UCSD-AML1 (cell line): ENCODE results near the gene THADA.
"Not testable (repeated sequence)": the region's sequence is repeated elsewhere in the genome, so short reads cannot be mapped to it uniquely, and the experiment has no call there.

Experiments
- DNase-seq: peaks from one replicate; lab custom pipeline; 2025; ENCODE audit not compliant: unreplicated experiment; lab: John Stamatoyannopoulos, UW

Gene THADA

GRCh38 chr2:43467891-43468290, 127.9 kb downstream of the THADA start:
- DNase-seq, result no peak

GRCh38 chr2:43465234-43465633, 130.6 kb downstream of the THADA start:
- no peak for DNase-seq

GRCh38 chr2:43464590-43464989, 131.2 kb downstream of the THADA start:
- no peak for DNase-seq

GRCh38 chr2:43462866-43463641, 132.8 kb downstream of the THADA start:
- no peak for DNase-seq

DNA sequence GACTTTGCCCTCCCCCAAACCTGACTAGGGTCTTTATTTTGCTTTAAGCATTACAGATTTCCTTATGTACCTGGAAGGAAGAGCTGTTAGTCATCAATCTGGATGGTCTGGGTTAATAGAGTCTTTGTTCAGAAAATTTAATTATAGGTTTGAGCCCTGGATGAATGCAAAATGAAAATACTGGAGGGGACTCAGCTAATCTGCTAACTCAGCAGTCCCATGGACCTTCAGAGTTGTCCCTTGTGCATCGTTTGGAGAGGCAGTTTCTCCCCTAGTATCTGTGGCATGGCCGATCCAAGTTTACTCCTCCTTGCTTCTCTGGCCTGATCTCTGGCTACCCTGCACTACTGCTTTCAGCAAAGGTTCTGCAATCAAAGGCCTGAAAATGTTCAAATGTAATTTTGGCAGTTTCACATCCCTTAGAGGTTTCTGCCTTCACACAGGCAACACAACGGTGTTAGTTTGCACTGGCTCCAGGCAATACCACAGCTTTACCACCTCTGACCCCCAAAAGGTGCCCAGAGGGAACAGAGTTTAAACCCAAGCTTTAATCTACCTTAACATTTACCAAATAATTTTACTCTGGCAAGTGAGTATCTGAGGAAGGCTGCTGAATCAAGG, 134.3 kb downstream of the THADA start:
- DNase-seq, result no peak

GRCh38 chr2:43460611-43461365, 135.1 kb downstream of the THADA start:
- DNase-seq, result no peak

DNA sequence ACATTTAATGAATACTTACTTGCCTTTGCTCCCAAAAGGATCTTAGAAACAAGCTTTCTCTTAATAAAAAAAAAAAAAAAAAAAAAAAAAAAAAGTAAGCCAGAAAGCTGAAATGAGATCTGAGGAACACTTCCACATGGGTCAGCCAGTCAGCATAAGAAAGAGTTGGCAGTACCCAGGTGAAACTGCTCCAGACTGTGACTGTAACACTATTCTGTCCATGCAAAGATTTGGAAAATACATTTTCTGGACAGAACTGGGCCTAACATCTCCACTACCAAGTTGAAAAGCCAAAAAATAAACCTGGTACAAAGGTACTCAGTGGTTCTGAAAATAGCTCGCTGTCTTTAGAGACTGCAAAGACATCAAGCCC, 135.7 kb downstream of the THADA start:
- DNase-seq, result no peak

DNA sequence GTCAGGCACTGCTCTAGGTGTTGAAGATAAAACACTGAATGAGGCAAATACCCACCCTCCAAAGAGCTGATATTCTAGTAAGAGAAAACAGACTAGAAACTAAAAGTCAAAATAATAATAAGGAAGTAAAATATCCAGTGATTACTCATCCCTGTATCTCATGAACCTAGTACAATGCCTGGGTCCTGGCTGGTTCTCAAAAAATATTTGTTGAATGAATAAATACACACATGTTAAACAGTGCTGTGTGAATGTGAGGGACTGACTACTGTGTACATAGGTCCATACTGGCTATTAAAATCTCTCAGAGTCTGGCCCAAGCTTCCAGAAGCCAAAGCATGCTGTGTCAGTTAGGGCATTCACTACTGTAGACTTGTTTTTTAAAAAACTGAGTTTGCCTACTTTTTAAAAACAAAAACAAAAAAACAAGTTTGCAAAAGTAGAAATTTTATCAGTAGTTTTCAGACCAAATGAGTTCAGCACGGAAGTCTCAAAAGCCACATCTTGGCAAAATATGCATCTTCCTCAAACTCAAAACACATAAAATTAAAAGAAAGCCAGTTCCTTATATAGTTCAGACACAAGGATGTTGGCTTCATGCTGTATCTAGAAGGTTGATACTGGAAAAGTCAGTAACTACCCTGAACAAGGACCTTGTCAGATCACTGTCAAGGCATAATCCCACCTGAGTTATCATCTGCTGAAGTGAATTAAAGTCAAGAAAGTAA, 136.2 kb downstream of the THADA start:
- no peak for DNase-seq

GRCh38 chr2:43458014-43458628, 137.7 kb downstream of the THADA start:
- no peak for DNase-seq

GRCh38 chr2:43455731-43456642, 139.9 kb downstream of the THADA start:
- DNase-seq, result no peak

GRCh38 chr2:43455296-43455695, 140.5 kb downstream of the THADA start:
- DNase-seq, result no peak

DNA sequence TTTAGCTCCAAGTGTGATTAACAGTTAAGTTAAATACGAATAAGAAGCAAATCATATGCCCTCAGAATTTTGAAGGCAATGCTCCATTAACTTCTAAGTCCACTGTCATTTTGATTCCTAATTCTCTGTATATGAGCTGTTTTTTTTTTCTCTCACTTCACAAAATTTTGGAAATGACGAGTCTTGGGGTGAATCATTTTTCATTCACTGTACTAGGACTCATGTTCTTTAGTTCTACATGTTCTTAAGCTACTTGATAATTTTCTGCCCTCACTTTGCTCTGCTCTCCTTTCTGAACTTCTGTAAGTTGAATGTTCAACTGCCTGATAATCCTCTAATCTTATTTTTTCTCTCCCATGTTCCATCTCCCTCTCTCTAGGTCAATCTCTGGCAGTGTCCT, 141.0 kb downstream of the THADA start:
- DNase-seq, result no peak

DNA sequence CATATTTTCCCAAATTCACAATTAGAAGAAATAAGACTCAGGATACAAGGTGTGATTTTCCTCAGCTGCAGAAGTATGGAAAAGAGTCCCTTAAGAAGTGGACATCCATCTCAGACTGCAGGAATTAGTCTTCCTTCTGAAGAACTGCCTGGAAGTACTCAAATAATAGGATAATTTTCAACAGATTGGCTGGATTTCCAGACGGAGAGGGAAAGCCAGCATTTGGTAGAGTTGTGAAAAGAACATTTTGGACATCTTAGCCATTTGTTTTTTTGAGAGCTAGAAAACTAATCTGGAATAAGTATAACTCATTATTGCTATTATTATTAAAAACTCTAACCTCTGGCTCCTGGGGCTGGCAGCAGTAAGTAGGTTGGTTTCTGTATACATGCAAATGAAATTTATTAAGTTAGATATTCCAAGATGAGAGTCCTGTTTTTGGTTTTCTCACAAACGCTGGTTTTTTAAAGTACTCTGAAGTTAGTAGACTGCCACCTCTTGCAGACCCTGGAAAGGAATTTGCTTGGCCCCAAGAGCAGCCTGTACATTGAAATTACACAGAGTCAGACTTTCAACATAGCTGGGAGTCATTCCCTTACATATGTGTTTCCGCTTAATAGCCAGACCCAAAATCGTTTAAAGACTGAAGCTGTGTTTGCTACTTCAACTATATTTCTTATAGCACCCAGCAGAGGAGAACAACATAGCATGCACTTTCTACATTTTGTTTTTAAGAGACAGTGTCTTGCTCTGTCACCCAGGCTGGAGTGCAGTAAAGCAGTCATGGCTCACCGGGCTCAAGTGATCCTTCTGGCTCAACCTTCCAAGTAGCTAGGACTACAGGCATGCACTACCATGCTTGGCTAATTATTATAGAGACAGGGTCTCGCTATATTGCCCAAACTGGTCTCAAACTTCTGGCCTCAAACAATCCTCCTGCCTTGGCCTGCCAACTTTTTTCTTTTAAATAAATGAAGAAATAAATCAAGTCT, 142.4 kb downstream of the THADA start:
- DNase-seq, result no peak

DNA sequence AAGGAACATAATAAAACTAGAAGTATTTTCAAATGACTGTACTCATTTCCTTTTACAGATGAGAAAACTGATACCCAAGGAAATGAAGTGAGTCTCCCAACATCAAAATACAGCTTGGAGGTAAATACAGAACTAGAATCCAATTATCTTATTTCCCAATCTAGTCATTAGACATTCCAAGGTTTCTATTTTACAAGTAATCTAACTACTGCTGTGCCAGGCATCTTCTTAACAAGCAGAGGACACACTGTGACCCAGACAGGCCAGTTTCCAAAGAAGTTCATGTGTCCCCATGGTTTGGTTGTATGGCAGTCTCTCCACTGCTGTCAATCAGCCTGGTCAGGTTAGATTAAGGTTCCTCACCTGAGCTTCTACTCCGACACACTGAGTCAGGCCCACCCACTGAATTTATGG, 143.5 kb downstream of the THADA start:
- DNase-seq, result no peak

- no peak for DNase-seq
Observed at GRCh38 chr2:43450617-43451016, 145.2 kb downstream of the THADA start.

GRCh38 chr2:43448822-43449110, 147.1 kb downstream of the THADA start:
- DNase-seq, result no peak

DNA sequence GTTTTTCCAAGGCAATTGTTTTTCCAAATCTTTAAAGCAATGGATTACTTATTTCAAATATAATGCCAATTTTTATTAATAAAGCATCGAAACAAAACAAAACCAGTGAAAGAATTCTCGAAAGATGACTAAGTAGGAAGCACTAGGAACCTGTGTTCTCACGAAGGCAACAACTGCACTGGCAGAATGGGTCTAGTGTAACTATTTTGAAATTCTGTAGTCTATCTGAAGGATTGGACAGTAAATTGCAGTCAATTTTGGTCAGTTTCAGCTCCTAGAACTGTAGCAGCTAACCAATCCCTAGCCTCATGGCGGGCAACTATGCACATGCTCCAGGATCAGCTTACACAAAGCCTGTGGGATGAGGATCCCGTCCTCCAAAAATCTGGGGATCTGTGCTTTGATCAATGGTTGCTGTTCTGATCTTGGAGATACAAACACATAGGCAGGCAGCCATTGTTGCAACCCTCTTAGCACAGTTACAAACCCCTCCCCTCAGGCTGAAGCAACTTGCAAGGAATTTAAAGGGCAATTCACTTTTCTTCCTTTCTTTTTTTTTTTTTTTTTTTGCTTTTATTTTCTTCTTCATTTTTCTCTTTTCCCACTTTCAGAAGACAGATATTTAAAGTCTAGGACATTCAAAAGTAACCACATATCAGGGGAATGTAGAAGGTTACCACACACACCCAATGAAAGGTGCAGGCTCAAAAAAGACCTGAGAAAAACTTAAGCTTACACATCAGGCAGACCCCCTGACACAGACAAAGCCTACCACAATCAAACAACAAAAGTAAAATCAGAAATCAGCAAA, 147.6 kb downstream of the THADA start:
- no peak for DNase-seq

DNA sequence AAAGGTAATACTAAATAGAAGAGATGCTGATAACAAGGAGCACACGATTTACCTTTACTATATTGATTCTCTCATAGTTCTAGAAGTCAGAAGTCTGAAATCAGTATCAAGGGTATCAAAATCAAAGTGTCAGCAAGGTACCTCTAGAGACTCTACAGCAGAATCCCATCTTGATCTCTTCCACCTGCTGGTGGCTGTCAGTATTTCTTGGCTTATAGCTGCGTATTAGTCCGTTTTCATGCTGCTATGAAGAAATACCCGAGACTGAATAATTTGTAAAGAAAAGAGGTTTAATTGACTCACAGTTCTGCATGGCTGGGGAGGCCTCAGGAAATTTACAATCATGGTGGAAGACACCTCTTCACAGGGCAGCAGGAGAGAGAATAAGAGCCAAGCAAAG, 149.1 kb downstream of the THADA start:
- DNase-seq, result not testable (repeated sequence)
